ENCODE results near the gene NEUROD2.
A peak's percentile ranks its signal among the peaks of the same experiment; 100 is the strongest.

The NEUROD2 gene

DNA sequence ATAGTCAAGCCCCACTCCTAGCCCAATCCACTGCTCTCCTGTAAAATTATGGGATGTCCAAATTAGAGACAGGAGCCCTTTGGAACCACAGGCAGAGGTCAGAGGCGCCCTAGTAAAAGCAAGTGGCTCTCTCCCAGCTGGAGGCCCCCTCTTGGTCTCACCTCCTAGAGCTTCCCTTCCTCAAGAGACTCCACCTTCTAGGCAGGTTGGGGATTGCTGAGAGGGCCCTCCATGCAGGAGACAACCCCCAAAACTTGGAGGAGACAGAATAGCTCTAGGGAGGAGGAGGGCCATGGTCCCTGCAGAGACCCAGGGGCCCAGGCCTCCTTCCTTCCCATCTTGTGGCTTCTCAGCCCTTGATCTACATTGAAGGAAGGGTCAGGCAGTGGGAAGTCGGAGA is 29.4 kb downstream of the NEUROD2 start:
- Histone ChIP-seq H3K9me3 (ENCODE audit: control insufficient read depth, insufficient read depth, low read length) (no peaks in the 10 kb centered on the region), H3K4me1 (ENCODE audit: control insufficient read depth, insufficient read depth, low read length) (peaks cover 16% of the 10 kb centered on the region), H3K4me3 (ENCODE audit: low read depth, low read length) (no peak overlapping the region), H3K9ac (ENCODE audit: low read depth, low read length) (no peak overlapping the region), H3K27me3 (ENCODE audit: control insufficient read depth, insufficient read depth, low read length) (peaks cover 12% of the 10 kb centered on the region), H3K36me3 (ENCODE audit: control insufficient read depth, insufficient read depth, low read length) (no peaks in the 10 kb centered on the region)

DNA sequence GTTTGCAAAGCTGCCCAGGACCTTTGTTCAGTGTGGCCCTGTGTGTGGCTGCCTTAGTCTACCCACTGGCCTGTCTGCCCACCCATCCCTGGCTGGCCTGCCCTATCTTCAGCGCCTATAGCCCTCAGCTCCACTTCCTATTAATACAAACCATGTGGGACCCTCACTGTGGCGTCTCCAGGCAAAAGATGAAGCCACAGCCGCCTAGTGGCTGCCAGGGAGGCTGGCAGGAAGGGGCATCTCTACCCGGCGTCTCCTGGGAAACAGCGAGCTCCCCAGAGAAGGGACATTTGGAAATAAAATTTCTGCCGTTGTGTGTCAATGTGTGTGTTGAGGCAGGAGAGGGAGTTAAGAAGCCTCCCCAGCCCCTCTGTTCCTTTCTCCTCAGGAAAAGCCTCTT is 31.5 kb downstream of the NEUROD2 start:
- H3K9ac ChIP-seq (ENCODE audit: low read depth, low read length) = no peak overlapping the region
- H3K27me3 ChIP-seq (ENCODE audit: control insufficient read depth, insufficient read depth, low read length) = peaks cover 15% of the 10 kb centered on the region
- H3K4me1 ChIP-seq (ENCODE audit: control insufficient read depth, insufficient read depth, low read length) = peaks cover 16% of the 10 kb centered on the region
- no peak overlapping the region for H3K4me3 ChIP-seq (ENCODE audit: low read depth, low read length)
- H3K36me3 ChIP-seq (ENCODE audit: control insufficient read depth, insufficient read depth, low read length) = no peaks in the 10 kb centered on the region
- no peaks in the 10 kb centered on the region for H3K9me3 ChIP-seq (ENCODE audit: control insufficient read depth, insufficient read depth, low read length)

DNA sequence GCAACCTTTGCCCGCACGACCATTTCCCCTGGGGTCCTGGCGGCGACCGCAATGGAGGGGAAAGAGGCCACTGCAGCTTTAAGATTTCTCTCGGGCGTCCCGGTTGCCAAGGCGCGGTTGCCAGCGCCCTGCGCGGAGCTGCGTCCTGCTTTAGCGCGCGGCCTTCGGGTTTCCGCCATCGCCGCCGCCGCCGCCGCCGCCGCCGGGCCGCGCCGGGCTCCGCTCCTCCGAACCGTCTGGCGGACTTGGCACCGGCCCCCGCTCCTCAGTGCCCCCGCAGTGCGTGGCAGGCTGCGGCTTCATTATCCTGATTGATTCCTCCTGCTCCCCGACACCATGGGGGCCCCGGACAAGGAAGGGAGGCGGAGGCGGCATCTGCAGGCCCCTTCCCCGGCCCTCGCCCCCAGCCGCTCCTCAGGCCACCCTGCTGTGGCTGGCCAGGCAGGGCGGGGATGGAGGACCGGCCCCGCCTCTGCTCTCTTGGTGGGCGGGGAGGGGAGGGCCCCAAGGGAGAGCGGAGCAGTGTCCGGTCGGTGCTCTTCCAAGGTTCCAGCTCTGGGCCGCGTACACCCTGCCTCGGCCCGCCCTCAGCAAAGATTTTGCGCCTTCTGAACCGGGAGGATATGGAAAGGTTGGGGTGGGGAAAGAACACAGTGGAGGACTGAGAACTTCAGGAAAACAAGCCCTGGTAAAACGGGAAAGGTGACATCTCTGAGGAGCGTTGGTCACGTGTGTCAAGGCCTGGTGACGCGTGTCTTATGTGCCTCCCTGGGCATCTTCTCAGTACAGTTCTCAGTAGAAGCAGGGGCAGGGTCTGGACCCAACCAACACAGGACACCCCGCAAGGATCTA is 34.0 kb downstream of the NEUROD2 start:
- Histone ChIP-seq H3K27me3 (ENCODE audit: control insufficient read depth, insufficient read depth, low read length) (peaks cover 15% of the 10 kb centered on the region), H3K4me3 (ENCODE audit: low read depth, low read length) (peak overlapping the region; percentile 71), H3K9me3 (ENCODE audit: control insufficient read depth, insufficient read depth, low read length) (no peaks in the 10 kb centered on the region), H3K4me1 (ENCODE audit: control insufficient read depth, insufficient read depth, low read length) (peaks cover 4% of the 10 kb centered on the region), H3K9ac (ENCODE audit: low read depth, low read length) (peak overlapping the region; percentile 24), H3K36me3 (ENCODE audit: control insufficient read depth, insufficient read depth, low read length) (no peaks in the 10 kb centered on the region)

DNA sequence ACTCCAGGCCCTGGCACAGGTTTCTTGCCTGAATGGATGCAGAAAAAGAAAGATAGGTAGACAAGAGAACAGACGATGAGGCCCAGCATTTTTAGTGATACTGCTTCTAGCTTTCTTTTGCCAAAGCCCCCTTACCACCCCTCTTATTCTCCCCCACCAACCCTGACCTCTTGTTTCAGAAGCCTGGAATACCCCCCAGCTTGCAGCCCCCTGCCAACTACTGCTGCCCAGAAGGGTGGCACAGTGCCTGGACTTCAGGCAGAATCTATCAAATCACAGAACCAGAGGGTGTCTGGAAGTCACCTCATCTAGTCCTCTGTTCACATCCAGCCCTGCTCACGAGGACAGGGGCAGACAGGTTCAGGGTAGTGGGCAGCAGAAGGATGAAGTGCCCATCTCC is 35.6 kb downstream of the NEUROD2 start:
- Histone ChIP-seq H3K4me3 (ENCODE audit: low read depth, low read length) (no peak overlapping the region), H3K9ac (ENCODE audit: low read depth, low read length) (no peak overlapping the region)

DNA sequence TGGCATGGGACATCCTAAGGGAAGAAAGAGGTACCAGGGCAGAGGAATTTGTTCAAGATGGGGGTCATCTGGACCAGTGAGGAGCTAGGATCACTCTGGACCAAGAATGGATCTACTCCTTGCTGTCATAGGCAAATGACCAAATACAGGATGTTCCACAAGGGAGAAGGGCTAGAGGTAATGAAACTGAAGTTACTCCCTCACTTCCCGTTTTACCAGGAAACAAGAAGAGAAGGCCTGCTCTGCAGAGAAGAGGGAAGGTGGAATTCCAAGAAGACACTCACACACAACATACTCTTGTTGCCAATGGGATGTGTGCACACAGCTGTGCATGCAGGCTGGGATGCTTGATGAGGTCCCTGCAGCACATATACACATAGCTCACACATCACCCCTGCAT is 38.6 kb downstream of the NEUROD2 start:
- H3K9me3 ChIP-seq (ENCODE audit: control insufficient read depth, insufficient read depth, low read length) = no peaks in the 10 kb centered on the region
- H3K4me3 ChIP-seq (ENCODE audit: low read depth, low read length) = no peak overlapping the region
- peaks cover 3% of the 10 kb centered on the region for H3K27me3 ChIP-seq (ENCODE audit: control insufficient read depth, insufficient read depth, low read length)
- no peak overlapping the region for H3K9ac ChIP-seq (ENCODE audit: low read depth, low read length)
- no peaks in the 10 kb centered on the region for H3K36me3 ChIP-seq (ENCODE audit: control insufficient read depth, insufficient read depth, low read length)
- no peaks in the 10 kb centered on the region for H3K4me1 ChIP-seq (ENCODE audit: control insufficient read depth, insufficient read depth, low read length)

More for the DNA sequence above, 35.6 kb downstream of the NEUROD2 start:
- H3K4me1 ChIP-seq (ENCODE audit: control insufficient read depth, insufficient read depth, low read length) = peaks cover 2% of the 10 kb centered on the region
- no peaks in the 10 kb centered on the region for H3K36me3 ChIP-seq (ENCODE audit: control insufficient read depth, insufficient read depth, low read length)
- H3K27me3 ChIP-seq (ENCODE audit: control insufficient read depth, insufficient read depth, low read length) = peaks cover 10% of the 10 kb centered on the region
- no peaks in the 10 kb centered on the region for H3K9me3 ChIP-seq (ENCODE audit: control insufficient read depth, insufficient read depth, low read length)

DNA sequence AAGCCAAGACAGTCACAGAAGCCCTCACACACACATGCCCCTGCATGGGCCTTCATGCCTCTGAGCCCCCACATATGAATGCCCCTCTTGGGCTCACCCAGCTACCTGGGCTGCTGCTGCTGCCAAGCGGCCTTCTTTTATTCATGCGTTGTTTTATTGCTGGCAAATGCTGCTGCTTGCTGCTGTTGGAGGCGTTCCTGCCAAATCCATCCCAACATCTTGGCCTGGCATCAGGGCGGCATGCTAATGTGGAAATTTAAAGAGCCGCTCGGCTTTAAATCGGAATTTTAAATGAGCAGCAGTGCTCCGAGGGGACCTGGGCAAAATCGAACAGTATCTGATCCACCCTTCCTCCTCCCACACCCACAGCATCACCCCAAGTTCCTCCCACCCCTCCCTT is 39.0 kb downstream of the NEUROD2 start:
- Histone ChIP-seq H3K4me3 (ENCODE audit: low read depth, low read length) (no peak overlapping the region), H3K9me3 (ENCODE audit: control insufficient read depth, insufficient read depth, low read length) (no peaks in the 10 kb centered on the region), H3K27me3 (ENCODE audit: control insufficient read depth, insufficient read depth, low read length) (peaks cover 3% of the 10 kb centered on the region), H3K36me3 (ENCODE audit: control insufficient read depth, insufficient read depth, low read length) (no peaks in the 10 kb centered on the region), H3K4me1 (ENCODE audit: control insufficient read depth, insufficient read depth, low read length) (peaks cover 4% of the 10 kb centered on the region), H3K9ac (ENCODE audit: low read depth, low read length) (no peak overlapping the region)

DNA sequence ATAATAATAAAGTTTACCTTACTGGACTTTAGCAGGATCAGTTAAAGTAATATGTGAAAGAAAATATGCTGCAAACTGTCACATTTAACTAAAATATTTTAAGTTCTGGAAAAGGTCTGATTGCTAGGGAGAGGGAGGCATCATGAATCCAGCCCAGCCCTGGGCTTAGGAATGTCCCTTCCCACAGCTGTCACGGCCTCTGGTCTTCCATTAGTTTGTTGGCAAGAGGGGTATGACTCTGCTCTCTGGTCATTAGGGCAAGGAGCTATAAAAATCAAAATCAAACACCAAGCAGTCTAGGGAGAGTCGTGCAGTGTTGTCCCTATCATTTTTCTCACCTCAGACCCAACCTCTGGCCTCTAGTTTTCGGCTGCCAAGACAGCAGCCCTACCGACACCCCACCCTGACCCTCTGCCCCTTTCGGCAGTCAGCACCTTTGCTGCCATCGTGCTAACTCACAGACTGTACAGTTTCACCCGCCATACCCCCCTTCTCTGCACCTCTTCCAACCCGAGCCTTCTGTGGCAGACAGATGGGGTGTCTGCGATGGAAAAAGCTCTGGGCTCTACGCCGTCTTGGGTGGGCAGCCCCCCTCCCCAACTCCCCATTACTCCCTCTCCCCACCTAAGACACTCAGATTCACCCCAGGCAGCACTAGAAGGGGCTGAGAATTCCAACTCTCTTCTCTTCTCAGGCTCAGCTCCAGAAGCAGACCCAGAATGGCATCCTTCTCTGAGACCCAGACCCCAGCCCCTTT is 41.4 kb downstream of the NEUROD2 start:
- Histone ChIP-seq H3K9ac (ENCODE audit: low read depth, low read length) (no peak overlapping the region), H3K4me1 (ENCODE audit: control insufficient read depth, insufficient read depth, low read length) (peaks cover 9% of the 10 kb centered on the region), H3K27me3 (ENCODE audit: control insufficient read depth, insufficient read depth, low read length) (no peaks in the 10 kb centered on the region), H3K36me3 (ENCODE audit: control insufficient read depth, insufficient read depth, low read length) (no peaks in the 10 kb centered on the region), H3K4me3 (ENCODE audit: low read depth, low read length) (no peak overlapping the region), H3K9me3 (ENCODE audit: control insufficient read depth, insufficient read depth, low read length) (no peaks in the 10 kb centered on the region)

DNA sequence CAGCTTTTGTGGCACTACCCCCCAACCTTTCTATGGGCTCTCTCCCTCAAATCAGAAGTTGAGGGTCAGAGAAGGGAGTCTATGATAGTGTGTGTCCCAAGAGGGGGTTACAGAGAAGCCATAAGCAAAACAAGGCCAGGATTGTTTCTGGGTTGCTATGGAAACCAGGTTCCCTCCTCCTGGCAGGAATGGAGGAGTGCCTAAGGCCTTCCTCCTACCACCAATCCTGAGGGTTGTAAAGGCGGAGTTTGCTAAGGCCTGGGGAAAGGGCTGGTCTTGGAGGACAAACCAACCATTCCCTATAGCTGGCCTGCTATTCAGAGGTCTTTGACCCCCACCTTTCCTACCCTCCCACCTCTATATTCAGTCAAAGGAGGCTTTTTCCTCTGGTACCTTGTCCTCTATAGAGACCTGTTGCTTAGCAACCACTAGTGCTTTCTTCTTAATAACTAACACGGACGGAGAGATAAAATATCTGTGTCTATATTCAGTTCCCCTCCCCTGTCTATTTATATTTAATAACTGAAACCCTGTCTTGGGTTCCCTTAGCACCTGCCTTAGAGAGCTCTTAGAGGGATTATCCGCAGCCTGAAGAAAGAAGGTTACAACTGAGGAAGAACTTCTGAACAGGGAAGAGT is 43.4 kb downstream of the NEUROD2 start:
- H3K4me3 ChIP-seq (ENCODE audit: low read depth, low read length) = peak overlapping the region; percentile 27
- H3K9me3 ChIP-seq (ENCODE audit: control insufficient read depth, insufficient read depth, low read length) = no peaks in the 10 kb centered on the region
- no peaks in the 10 kb centered on the region for H3K27me3 ChIP-seq (ENCODE audit: control insufficient read depth, insufficient read depth, low read length)
- no peaks in the 10 kb centered on the region for H3K36me3 ChIP-seq (ENCODE audit: control insufficient read depth, insufficient read depth, low read length)
- H3K9ac ChIP-seq (ENCODE audit: low read depth, low read length) = no peak overlapping the region
- H3K4me1 ChIP-seq (ENCODE audit: control insufficient read depth, insufficient read depth, low read length) = peaks cover 9% of the 10 kb centered on the region

DNA sequence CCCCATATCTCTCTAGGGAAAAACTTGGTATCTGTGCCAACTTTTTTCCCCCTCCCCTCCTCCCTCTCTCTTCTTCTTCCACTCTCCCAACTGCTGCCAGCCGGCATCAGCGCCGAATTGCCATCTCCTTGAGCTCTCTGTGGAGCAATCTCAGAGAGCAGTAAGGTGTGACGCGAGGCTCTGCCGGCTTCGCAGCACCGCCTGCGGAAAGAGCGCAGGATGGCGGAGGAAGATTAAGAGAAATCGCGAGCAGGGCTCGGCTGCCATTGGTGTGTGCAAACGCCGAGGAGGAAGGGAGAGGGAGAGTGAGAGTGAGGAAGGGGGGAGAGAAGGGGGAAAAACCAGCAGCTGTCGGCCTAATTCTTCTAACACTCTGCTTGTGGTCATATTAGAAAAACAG is 44.2 kb downstream of the NEUROD2 start:
- Histone ChIP-seq H3K36me3 (ENCODE audit: control insufficient read depth, insufficient read depth, low read length) (no peaks in the 10 kb centered on the region), H3K4me3 (ENCODE audit: low read depth, low read length) (peak overlapping the region; percentile 27), H3K9ac (ENCODE audit: low read depth, low read length) (no peak overlapping the region), H3K9me3 (ENCODE audit: control insufficient read depth, insufficient read depth, low read length) (no peaks in the 10 kb centered on the region), H3K4me1 (ENCODE audit: control insufficient read depth, insufficient read depth, low read length) (peaks cover 9% of the 10 kb centered on the region), H3K27me3 (ENCODE audit: control insufficient read depth, insufficient read depth, low read length) (no peaks in the 10 kb centered on the region)

DNA sequence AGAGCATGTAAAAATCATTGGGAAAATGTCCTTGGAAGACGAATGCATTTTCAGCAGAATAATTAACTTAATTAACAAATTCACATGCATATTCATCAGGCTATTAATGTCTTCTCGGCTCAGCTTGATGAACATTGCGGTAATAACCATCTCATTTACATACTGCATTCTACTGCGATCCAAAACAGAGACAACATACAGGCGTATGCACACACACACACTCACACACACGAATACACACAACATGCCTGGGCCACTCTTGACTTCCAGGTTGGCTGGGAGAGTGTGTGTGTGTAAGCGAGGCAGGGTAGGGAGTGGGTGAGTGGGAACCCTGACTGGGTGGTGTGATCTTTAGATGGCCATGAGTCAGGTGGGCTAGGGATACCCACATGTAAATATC is 44.7 kb downstream of the NEUROD2 start:
- Histone ChIP-seq H3K27me3 (ENCODE audit: control insufficient read depth, insufficient read depth, low read length) (no peaks in the 10 kb centered on the region), H3K4me3 (ENCODE audit: low read depth, low read length) (no peak overlapping the region), H3K4me1 (ENCODE audit: control insufficient read depth, insufficient read depth, low read length) (peaks cover 9% of the 10 kb centered on the region), H3K9ac (ENCODE audit: low read depth, low read length) (no peak overlapping the region), H3K9me3 (ENCODE audit: control insufficient read depth, insufficient read depth, low read length) (no peaks in the 10 kb centered on the region), H3K36me3 (ENCODE audit: control insufficient read depth, insufficient read depth, low read length) (no peaks in the 10 kb centered on the region)

DNA sequence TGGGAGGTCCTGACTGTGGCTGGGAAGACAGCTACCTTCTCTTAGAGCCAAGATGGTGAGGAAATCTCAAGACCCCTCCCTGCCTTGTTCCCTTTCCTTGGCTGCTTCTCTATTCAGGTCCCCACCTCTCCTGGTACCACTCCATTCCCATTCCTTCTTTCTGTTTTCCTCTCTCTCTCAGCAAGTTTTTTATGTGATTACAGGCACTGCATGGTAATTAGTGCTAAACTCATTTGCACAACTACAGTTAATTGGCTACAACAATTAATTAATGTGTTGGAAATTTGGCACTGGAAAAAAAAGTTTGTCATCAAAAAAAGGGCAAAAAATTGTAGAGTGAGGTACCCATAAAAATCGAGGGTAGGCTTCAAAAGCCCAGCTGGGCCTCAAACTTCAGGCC is 45.3 kb downstream of the NEUROD2 start:
- no peak overlapping the region for H3K4me3 ChIP-seq (ENCODE audit: low read depth, low read length)

More for the DNA sequence above, 45.3 kb downstream of the NEUROD2 start:
- Histone ChIP-seq H3K4me1 (ENCODE audit: control insufficient read depth, insufficient read depth, low read length) (peaks cover 9% of the 10 kb centered on the region), H3K36me3 (ENCODE audit: control insufficient read depth, insufficient read depth, low read length) (no peaks in the 10 kb centered on the region), H3K27me3 (ENCODE audit: control insufficient read depth, insufficient read depth, low read length) (no peaks in the 10 kb centered on the region), H3K9ac (ENCODE audit: low read depth, low read length) (no peak overlapping the region), H3K9me3 (ENCODE audit: control insufficient read depth, insufficient read depth, low read length) (no peaks in the 10 kb centered on the region)

Measured in iPS-15b (cell line).